Astrocyte (in vitro differentiated cells and primary cell): Measurements from ENCODE around the gene HOXD1. TPM values are rescaled to one million over a fixed set of nuclear protein-coding genes. Genes with fewer than 3 reads are reported as not detected.
A peak's percentile ranks its signal among the peaks of the same experiment; 100 is the strongest.

ENCODE experiments used
- DNase-seq: peaks from one replicate; pipeline ENCODE4 v3.0.0-alpha.2; 2010; ENCODE audit warnings: low read depth
- FAIRE-seq: peaks from 2 replicates; lab custom pipeline; 2011; peaks lifted over from hg19 to GRCh38; lab: Jason Lieb, UNC
- H2AFZ ChIP-seq: 2 replicates; pipeline ENCODE4 v1.6.0; 2012; ENCODE audit warnings: low read depth, low read length, inconsistent platforms
- H3K27ac ChIP-seq: 2 replicates; pipeline ENCODE4 v1.5.1; 2011; ENCODE audit warnings: low read depth, low read length, inconsistent platforms
- H3K27me3 ChIP-seq: 2 replicates; pipeline ENCODE4 v1.6.0; 2011; ENCODE audit warnings: low read length, inconsistent platforms; ENCODE audit not compliant: insufficient read depth
- H3K36me3 ChIP-seq: 2 replicates; pipeline ENCODE4 v1.5.1; 2011; ENCODE audit warnings: low read length, inconsistent platforms; ENCODE audit not compliant: insufficient read depth
- H3K4me1 ChIP-seq: 2 replicates; pipeline ENCODE4 v1.5.1; 2011; ENCODE audit warnings: low read length, inconsistent platforms; ENCODE audit not compliant: insufficient read depth
- H3K4me2 ChIP-seq: 2 replicates; pipeline ENCODE4 v1.6.0; 2012; ENCODE audit warnings: low read length, inconsistent platforms
- H3K4me3 ChIP-seq: 2 replicates; pipeline ENCODE4 v1.5.1; 2011; ENCODE audit warnings: low read depth, mild to moderate bottlenecking, low read length, inconsistent platforms; ENCODE audit not compliant: insufficient read depth
- H3K79me2 ChIP-seq: 2 replicates; pipeline ENCODE4 v1.6.0; 2012; ENCODE audit warnings: mild to moderate bottlenecking, low read length, inconsistent platforms; ENCODE audit not compliant: insufficient read depth
- H3K9ac ChIP-seq: 2 replicates; pipeline ENCODE4 v1.6.0; 2012; ENCODE audit warnings: mild to moderate bottlenecking, low read length, inconsistent platforms
- H3K9me3 ChIP-seq: 2 replicates; pipeline ENCODE4 v1.5.1; 2012; ENCODE audit warnings: low read depth, mild to moderate bottlenecking, low read length, inconsistent platforms; ENCODE audit not compliant: insufficient read depth
- H4K20me1 ChIP-seq: 2 replicates; pipeline ENCODE4 v1.6.0; 2012; ENCODE audit warnings: low read length, inconsistent platforms; ENCODE audit not compliant: insufficient read depth
- H3K27ac Mint-ChIP-seq: one replicate; pipeline ENCODE4 v1.8.0; 2021; ENCODE audit warnings: mild to moderate bottlenecking, mixed read lengths; ENCODE audit not compliant: unreplicated experiment
- H3K27me3 Mint-ChIP-seq: one replicate; pipeline ENCODE4 v1.8.0; 2021; ENCODE audit warnings: low read depth, mixed read lengths; ENCODE audit not compliant: unreplicated experiment
- H3K36me3 Mint-ChIP-seq: one replicate; pipeline ENCODE4 v1.8.0; 2021; ENCODE audit warnings: low read depth, mixed read lengths; ENCODE audit not compliant: unreplicated experiment
- H3K4me1 Mint-ChIP-seq: one replicate; pipeline ENCODE4 v1.8.0; 2021; ENCODE audit warnings: low read depth, mixed read lengths; ENCODE audit not compliant: unreplicated experiment
- H3K4me3 Mint-ChIP-seq: one replicate; pipeline ENCODE4 v1.8.0; 2021; ENCODE audit warnings: mild to moderate bottlenecking, moderate library complexity, mixed read lengths; ENCODE audit not compliant: unreplicated experiment
- H3K9me3 Mint-ChIP-seq: one replicate; pipeline ENCODE4 v1.8.0; 2021; ENCODE audit warnings: mild to moderate bottlenecking, mixed read lengths; ENCODE audit not compliant: unreplicated experiment
- EZH2 ChIP-seq: IDR thresholded peaks from 2 replicates; pipeline ENCODE4 v1.6.1; 2012; ENCODE audit warnings: mild to moderate bottlenecking, low read length, inconsistent platforms; ENCODE audit not compliant: insufficient read depth
- microRNA-seq: library from miRNA; unstranded; fragments of <30 nt; microRNA quantifications from one replicate; pipeline ENCODE4 v1.2.0, GENCODE V29; 2020
- total RNA-seq: library from RNA; stranded (reverse); gene quantifications from 2 replicates; pipeline ENCODE4 v1.2.1, GENCODE V29; 2021
- TF ChIP-seq, protein P1 (sequence below): IDR thresholded peaks from 2 replicates; pipeline ENCODE4 v1.5.1; 2011; ENCODE audit warnings: low read depth, mild to moderate bottlenecking, inconsistent platforms, low read length, moderate library complexity; ENCODE audit not compliant: insufficient read depth

HOXD1 gene
- total RNA-seq, 1 donor from 2014 or later = not detected

DNA sequence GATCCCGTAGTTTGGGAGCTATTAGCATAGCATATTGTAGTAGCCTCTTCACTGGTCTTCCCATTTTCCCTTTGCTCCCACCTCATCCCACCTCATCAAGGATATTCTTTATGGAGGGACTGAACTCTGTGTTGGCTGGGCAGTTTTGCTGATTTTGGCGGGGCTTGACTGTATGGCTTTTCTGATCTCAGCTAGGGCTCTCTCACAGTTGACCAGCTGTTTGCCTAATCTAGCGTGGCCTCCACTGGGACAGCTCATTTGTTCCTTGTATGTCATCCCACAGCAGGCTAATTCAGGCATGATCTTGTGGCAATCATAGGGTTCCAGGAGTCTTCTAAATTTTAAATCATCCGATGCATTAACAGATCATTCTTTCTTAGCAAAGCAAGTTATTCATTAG is 50.6 kb downstream of the HOXD1 start:
- H3K79me2 ChIP-seq = no peaks in the 10 kb centered on the region
- H3K27ac ChIP-seq = no peak overlapping the region
- no peak overlapping the region for H2AFZ ChIP-seq
- H3K9me3 Mint-ChIP-seq = no peaks in the 10 kb centered on the region
- H3K9me3 ChIP-seq = no peaks in the 10 kb centered on the region
- H3K4me3 ChIP-seq = no peak overlapping the region
- H3K4me1 Mint-ChIP-seq = peaks cover 4% of the 10 kb centered on the region
- H3K27ac Mint-ChIP-seq = no peak overlapping the region
- no peak for TF ChIP-seq EZH2
- TF ChIP-seq, protein P1, sequence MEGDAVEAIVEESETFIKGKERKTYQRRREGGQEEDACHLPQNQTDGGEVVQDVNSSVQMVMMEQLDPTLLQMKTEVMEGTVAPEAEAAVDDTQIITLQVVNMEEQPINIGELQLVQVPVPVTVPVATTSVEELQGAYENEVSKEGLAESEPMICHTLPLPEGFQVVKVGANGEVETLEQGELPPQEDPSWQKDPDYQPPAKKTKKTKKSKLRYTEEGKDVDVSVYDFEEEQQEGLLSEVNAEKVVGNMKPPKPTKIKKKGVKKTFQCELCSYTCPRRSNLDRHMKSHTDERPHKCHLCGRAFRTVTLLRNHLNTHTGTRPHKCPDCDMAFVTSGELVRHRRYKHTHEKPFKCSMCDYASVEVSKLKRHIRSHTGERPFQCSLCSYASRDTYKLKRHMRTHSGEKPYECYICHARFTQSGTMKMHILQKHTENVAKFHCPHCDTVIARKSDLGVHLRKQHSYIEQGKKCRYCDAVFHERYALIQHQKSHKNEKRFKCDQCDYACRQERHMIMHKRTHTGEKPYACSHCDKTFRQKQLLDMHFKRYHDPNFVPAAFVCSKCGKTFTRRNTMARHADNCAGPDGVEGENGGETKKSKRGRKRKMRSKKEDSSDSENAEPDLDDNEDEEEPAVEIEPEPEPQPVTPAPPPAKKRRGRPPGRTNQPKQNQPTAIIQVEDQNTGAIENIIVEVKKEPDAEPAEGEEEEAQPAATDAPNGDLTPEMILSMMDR = no peak
- H3K4me1 ChIP-seq = no peaks in the 10 kb centered on the region
- H3K4me3 Mint-ChIP-seq = no peak overlapping the region
- no peaks in the 10 kb centered on the region for H3K36me3 Mint-ChIP-seq
- no peak for FAIRE-seq
- DNase-seq = no peak
- no peaks in the 10 kb centered on the region for H3K27me3 ChIP-seq
- no peaks in the 10 kb centered on the region for H3K36me3 ChIP-seq
- no peak overlapping the region for H3K4me2 ChIP-seq
- no peak overlapping the region for H3K9ac ChIP-seq
- no peaks in the 10 kb centered on the region for H4K20me1 ChIP-seq
- peaks cover 2% of the 10 kb centered on the region for H3K27me3 Mint-ChIP-seq

DNA sequence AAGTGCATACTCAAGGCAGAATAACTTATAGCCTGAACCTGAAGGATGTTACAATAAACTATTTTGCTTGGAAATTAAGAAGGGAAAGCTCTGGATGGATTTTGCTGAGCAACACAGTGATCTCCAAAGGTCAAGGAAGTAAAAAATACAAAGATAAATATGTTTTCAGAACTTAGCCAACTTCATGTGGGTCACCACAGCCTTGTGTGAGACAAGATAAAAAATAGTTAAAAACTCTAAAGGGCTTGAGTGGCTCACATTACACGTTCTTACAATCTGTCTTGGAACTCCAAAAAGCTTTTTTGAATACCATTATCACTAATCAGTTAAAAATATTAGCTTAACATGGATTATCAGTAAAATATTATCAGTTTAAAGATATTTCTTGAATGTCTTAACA is 51.8 kb downstream of the HOXD1 start:
- Mint-ChIP-seq H3K27me3 (peaks cover 2% of the 10 kb centered on the region), H3K36me3 (no peaks in the 10 kb centered on the region), H3K27ac (no peak overlapping the region), H3K4me1 (no peaks in the 10 kb centered on the region), H3K9me3 (no peaks in the 10 kb centered on the region), H3K4me3 (no peak overlapping the region)
- no peaks in the 10 kb centered on the region for H4K20me1 ChIP-seq
- H3K9me3 ChIP-seq = no peaks in the 10 kb centered on the region
- H3K4me1 ChIP-seq = no peaks in the 10 kb centered on the region
- DNase-seq (peak; percentile 45), FAIRE-seq (no peak)
- H3K79me2 ChIP-seq = no peaks in the 10 kb centered on the region
- H3K27me3 ChIP-seq = no peaks in the 10 kb centered on the region
- no peak overlapping the region for H3K27ac ChIP-seq
- no peak overlapping the region for H2AFZ ChIP-seq
- no peaks in the 10 kb centered on the region for H3K36me3 ChIP-seq
- H3K4me2 ChIP-seq = no peak overlapping the region
- no peak for TF ChIP-seq EZH2
- TF ChIP-seq, protein P1 = no peak
- H3K9ac ChIP-seq = no peak overlapping the region
- no peak overlapping the region for H3K4me3 ChIP-seq

Small RNAs within 50 kb of the gene (microRNA-seq; reads per million reads assigned to microRNA genes)
- gene MIR10B = 449 reads per million, percentile 76 among the genes with 10 or more reads in this experiment

Other genes with a start within 250 kb of the HOXD1 start
- gene LNPK, start 186.4 kb upstream of the HOXD1 start, total RNA-seq = 34.8 and 42.4 TPM in 2 replicates
- not detected in 2 replicates for gene EVX2, start 104.7 kb upstream of the HOXD1 start, total RNA-seq
- gene HOXD13, start 95.9 kb upstream of the HOXD1 start, total RNA-seq = not detected in 2 replicates
- gene HOXD12, start 88.9 kb upstream of the HOXD1 start, total RNA-seq = not detected in 2 replicates
- gene HOXD11, start 81.4 kb upstream of the HOXD1 start, total RNA-seq = not detected in 2 replicates
- not detected in 2 replicates for gene HOXD10, start 71.9 kb upstream of the HOXD1 start, total RNA-seq
- gene HOXD9, start 65.9 kb upstream of the HOXD1 start, total RNA-seq = not detected in 2 replicates
- not detected in 2 replicates for gene HOXD8, start 59.0 kb upstream of the HOXD1 start, total RNA-seq
- not detected in 2 replicates for gene HOXD4, start 37.1 kb upstream of the HOXD1 start, total RNA-seq
- not detected in 2 replicates for gene HOXD3, start 31.4 kb upstream of the HOXD1 start, total RNA-seq
- gene MTX2, start 80.8 kb downstream of the HOXD1 start, total RNA-seq = 25.2 and 29.0 TPM in 2 replicates